ENCODE measurements around the gene SPECC1L.

Gene SPECC1L

GRCh38 chr22:24433001-24433827, 162.6 kb downstream of the SPECC1L start:
- no peak for DNase-seq

GRCh38 chr22:24433828-24434470, 163.3 kb downstream of the SPECC1L start:
- peak; percentile 58 for DNase-seq

- peak; percentile 96 for DNase-seq
Measured at GRCh38 chr22:24434471-24435322, 164.1 kb downstream of the SPECC1L start.

GRCh38 chr22:24435323-24435645, 164.7 kb downstream of the SPECC1L start:
- DNase-seq, result no peak

GRCh38 chr22:24435861-24436371, 165.3 kb downstream of the SPECC1L start:
- no peak for DNase-seq

DNA sequence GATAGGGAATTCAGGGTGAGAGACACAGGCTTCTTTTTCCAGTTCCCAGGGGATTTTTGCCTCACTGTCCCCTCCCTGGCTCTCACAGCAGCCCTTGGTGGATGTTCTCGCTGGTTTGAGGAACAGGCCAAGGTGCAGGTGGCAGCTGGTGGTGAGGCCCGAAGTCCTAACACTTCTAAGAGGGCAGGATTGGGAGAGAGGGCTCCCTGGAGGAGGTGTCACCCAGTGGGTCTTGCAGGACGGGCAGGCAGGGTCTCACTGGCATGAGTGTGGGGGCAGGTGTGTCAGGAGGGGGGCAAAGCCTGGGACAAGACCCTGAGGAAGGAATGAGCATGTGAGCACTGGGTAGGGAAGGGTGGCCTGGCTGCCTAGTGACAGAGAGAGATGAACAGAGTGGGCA, 165.9 kb downstream of the SPECC1L start:
- DNase-seq, result no peak

DNA sequence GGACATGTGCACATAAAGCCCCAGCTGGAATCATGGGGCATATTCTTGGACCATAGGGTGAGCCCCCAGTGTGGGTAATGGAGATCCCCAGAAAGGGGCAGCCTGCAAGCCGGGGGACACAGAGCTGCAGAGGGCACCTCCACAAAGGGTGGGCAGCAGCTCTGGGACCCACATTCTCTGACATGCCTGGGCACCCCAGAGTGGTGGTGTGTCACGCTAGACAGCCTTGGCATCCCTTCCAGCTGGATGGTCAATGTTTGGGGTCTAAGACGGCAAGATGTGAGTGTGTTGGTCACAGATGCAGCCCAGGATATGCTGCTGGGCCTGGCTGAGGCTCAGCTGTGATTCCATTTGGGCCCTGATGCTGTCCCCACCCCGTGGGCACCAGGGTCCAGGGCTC, 166.5 kb downstream of the SPECC1L start:
- no peak for DNase-seq

DNA sequence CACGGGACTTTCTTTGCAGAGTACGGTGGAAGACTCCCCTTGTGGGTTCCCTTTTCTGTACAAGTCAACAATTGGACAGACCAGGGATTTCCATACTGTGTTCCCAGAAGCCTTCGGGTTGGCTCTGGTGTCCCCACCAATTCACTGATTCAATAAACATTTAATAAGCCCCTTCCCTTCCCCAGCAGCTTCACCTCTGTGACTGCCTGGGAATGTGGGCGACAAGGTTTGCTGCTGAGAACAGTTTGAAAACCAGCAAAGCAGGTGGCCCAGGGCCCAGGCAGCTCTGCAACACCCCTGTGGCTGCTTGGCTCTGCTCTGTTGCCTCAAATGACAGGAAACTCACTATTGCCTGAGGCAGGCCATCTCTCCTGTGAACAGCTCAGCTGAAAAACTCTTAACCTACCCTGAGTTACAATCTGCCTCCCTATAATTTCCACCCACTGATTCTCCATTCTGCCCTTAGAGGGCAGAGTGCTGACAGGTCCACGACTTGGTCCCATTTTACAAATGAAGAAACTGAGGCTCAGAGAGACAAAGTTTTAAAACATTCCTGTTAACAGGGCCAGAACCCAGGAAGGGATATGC, 167.2 kb downstream of the SPECC1L start:
- DNase-seq, result peak; percentile 12

GRCh38 chr22:24440270-24440717, 169.7 kb downstream of the SPECC1L start:
- peak; percentile 50 for DNase-seq

DNA sequence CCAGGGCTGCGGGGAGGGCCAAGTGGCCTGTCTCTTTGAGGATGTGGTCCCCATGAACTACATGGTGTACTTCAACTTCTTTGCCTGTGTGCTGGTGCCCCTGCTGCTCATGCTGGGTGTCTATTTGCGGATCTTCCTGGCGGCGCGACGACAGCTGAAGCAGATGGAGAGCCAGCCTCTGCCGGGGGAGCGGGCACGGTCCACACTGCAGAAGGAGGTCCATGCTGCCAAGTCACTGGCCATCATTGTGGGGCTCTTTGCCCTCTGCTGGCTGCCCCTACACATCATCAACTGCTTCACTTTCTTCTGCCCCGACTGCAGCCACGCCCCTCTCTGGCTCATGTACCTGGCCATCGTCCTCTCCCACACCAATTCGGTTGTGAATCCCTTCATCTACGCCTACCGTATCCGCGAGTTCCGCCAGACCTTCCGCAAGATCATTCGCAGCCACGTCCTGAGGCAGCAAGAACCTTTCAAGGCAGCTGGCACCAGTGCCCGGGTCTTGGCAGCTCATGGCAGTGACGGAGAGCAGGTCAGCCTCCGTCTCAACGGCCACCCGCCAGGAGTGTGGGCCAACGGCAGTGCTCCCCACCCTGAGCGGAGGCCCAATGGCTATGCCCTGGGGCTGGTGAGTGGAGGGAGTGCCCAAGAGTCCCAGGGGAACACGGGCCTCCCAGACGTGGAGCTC, 170.2 kb downstream of the SPECC1L start:
- no peak for DNase-seq

- DNase-seq, result no peak
Measured at GRCh38 chr22:24441406-24442351, 171.0 kb downstream of the SPECC1L start.

DNA sequence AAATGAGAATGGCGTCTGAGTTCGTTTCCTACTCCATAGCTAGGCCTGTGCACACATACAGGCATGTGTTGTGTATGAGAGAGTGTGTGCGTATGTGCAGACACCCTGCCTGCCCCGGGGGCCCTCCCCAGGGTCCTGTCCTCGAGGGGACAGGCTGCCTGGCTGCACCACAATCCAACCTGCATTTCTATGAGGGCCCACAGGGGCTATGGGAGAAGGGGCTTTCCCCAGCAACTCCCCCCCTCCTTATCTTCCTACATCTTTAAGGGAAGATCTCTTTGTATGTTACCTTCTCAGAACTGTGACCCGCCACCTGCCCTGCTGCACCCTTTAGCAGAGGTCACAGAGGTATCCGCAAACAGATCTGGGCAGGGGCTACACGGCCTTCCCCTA, 171.7 kb downstream of the SPECC1L start:
- no peak for DNase-seq

GRCh38 chr22:24443668-24444067, 173.0 kb downstream of the SPECC1L start:
- no peak for DNase-seq

GRCh38 chr22:24444251-24444650, 173.6 kb downstream of the SPECC1L start:
- no peak for DNase-seq

- DNase-seq, result no peak
Measured at GRCh38 chr22:24444729-24445466, 174.3 kb downstream of the SPECC1L start.

- DNase-seq, result no peak
Measured at GRCh38 chr22:24445481-24446259, 175.0 kb downstream of the SPECC1L start.

DNA sequence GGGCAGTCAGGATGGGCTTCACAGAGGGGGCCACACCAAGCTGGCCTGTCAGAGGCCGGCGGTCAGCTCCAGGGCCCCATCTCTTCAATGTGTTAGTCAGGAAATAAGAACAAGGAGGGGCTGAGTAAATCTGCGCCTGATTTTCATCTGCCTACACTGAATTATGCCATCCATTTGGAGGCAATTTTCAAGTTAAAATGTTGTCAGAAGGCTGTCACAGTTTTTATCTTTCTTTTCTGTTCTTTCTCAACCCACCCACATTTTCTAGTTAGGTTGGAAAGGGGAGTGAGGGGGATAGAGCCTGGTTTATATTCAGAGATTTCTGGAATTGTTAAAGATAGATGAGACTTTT, 175.6 kb downstream of the SPECC1L start:
- no peak for DNase-seq

DNA sequence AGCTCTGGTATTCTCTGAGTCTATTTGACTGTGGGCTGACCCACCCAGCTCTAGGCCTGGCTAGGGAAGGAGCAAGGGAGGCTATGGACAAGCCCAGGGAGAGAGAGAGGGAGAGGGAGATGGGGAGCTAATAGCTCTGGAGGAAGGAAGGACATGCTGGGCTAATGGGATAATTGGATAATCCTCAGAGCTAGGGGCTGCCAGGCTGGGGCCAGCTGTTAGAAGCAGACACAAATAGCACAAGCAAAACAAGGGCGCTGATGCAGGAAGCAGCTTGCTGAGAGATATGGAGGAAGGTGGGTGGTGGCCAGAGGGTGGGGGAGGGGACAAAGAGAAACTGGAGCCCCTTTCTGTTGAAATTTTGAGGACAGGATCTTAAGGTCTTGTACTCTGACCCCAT, 180.0 kb downstream of the SPECC1L start:
- DNase-seq, result no peak

DNA sequence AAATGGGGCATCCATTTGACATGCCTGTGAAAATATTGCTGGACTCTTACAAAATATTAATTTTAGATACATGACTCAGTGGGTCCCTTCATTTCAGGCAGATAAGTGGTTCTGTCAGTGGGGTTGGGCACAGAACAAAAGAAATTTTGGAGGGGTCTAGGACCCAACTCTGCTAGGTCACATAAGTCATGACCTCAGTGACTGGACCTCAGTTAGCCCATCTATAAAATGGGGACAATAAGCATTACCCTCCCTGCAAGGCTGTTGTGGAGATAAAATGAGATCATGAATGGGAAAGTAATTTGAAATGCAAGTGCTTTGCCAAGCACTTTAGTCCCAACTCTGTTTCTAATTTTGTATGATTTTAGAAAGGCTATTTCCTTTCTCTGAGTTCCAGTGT, 180.5 kb downstream of the SPECC1L start:
- DNase-seq, result no peak

DNA sequence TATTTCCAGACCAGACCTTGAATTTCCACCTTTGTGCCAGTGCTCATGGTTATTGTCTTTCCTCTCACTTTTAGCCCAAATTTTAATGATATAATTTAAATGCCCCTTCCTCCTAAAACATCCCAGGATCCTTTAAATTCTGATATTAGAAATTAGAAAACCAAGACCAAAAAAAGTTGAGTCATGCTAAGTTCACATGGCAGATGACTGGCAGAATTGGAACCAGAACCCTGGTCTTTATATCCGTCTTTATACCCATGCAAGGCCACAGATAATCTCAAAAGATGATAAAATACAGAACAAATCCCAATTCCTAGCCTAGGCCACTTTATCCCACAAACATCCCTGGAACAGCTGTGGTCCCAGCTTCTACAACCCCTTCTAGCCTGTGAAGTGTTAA, 183.2 kb downstream of the SPECC1L start:
- no peak for DNase-seq

All from GF-D8 (cell line).